Activated CD8-positive, alpha-beta memory T cell treated with anti-CD3 and anti-CD28 coated beads, Interleukin-2, amount 50 U/mL, for 24 hours (primary cell): ENCODE results near the gene GCNT1.
"Not testable (repeated sequence)": the region's sequence is repeated elsewhere in the genome, so short reads cannot be mapped to it uniquely, and the experiment has no call there.

Experiments
- DNase-seq: peaks from one replicate; pipeline ENCODE4 v3.0.0-alpha.2; 2020; ENCODE audit errors: extremely low read depth

The GCNT1 gene

DNA sequence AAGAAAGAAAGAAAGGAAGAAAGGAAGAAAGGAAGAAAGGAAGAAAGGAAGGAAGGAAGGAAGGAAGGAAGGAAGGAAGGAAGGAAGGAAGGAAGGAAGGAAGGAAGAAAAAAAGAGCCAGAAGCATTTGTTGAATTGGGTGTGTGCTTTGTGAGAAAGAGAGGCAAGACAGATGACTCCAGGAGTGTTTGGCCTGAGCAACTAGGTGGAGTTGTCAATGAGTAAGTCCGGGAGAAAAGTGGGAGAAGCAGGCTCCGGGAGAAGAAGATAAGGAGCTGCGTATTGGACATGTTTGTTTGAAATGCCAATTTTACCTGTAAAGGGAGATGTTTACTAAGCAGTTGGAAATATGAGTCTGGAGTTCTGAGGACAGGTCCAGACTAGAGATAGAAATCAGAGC, 15.1 kb upstream of the GCNT1 start:
- no peak for DNase-seq

DNA sequence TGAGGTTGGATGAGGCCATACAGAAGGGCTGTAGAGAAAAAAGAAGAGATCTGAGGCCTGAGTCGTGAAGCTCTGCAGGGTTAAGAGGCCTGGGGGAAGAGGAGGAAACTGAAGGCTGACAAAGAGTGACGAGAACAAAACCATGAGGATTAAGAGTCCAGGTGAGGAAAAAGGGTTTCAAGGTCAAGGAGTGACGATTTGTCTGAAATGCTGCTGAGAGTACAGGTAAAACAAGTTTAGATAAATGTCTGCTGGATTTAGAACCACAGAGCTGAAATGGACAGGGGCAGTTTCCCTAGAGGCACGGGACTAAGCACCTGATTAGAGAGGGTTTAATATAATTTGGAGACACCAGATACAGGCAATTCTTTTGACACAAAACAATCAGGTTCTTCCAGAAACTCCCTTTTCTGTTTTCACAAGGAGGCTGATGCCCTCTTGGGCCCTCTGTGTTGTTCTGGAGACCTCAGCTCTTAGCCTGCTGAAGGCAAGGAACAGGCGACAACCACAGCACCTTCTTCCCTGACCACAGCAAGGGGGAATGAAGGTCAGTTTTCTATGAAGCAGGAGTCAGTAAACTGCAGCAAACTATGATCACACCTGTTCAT, 14.6 kb upstream of the GCNT1 start:
- DNase-seq, result no peak

GRCh38 chr9:76445976-76446375, 13.0 kb upstream of the GCNT1 start:
- no peak for DNase-seq

DNA sequence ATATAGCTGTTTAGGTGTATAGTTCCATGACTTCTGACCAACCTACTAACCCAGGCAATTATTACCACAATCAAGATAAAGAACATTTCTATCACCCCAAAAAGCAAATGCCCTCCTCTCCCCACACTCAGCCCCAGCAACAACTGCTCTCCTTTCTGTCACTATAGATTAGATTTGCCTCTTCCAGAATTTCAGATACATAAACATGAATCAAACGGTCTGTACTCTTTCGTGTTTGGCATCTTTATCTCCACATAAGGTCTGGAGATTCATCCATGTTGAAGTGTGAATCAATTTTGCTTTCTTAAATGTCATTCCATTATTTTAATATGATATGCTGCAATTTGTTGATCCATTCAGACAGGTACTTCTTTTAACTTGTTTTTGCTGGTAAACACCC, 10.5 kb upstream of the GCNT1 start:
- no peak for DNase-seq

DNA sequence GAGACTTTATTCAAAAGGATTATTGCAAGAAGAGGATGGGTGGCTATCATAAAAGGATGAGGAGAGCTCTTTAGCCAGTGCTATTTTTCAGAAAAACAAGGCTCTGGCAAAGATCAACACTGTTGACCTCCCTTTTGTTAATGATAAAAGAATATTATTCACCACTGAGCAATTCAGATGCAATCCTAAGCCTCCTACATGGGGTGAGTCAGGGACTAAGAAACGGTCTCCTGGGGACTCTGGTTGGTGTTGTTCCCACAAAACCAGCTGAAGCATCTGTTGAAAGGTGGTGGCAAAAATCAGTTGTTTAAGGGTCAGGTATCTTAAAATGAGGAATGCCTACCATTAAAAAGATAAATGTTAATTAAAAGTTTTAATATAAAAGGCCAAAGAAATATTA, 7.7 kb upstream of the GCNT1 start:
- no peak for DNase-seq

DNA sequence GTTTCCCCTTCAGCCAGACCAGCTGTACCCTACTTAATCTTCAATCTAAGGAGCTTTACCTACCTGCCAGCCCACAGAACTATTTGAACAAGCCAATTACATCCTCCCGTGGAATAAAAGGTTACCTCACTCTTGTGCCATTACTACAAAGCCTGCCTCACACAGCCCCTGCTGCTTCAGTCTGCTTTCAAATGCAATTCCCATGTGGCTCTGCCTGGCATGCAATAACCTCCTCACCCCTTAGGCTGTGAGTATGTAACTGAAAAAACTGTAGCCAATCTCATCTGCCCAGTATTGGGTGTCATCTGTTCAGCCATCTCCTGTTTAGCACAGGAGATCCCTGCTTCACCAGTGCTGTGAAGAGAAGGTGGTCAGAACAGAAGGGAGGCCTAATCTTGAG, 6.1 kb upstream of the GCNT1 start:
- no peak for DNase-seq

GRCh38 chr9:76453785-76454184, 5.2 kb upstream of the GCNT1 start:
- no peak for DNase-seq

GRCh38 chr9:76454311-76454710, 4.7 kb upstream of the GCNT1 start:
- DNase-seq, result no peak

GRCh38 chr9:76456202-76456926, 2.6 kb upstream of the GCNT1 start:
- DNase-seq, result no peak

DNA sequence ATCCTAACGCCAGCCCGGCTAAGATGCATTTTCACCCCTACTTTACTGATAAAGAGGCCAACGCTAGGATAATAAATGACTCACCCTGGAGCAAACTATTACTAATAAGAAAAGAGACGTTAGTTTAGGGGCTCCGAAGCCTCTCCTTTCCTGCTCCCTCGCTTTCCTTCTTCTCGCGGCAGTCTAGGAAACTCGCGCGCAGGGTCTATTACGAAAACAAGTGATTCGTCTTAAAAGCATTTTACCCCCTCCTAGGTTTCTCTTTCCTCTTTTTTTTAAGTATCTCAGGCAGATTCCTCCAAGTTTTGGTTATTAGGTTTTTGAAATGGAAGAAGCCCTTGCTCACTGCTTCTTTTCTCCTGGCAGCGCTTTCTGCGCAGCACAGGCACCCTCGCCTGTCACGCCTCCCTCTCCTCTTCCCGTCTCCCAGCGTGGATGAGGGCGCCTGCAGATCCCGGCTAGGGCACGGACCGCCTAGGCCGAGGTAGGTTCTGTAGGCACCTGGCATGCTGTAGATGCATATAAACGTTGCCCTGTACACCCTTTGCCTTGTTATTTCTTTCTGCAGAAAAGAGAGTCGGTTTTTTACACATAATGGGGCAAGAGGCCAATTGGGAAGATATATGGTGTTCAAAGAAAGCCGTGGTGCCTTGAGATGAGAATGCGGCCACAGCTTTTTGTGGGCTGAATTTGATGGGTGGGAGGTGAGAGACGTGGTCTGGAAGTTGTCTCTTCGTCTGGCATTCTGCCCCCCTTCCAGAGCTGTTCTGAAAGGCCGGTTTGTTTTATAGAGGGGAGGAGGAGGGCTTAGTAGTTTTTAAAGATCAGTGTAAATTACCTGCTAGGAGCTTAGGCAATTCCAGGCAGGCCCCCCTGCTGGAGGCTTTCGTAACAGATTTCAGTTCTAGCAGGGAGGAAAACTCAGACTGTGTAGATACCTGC, 983 bp downstream of the GCNT1 start:
- DNase-seq, result no peak

DNA sequence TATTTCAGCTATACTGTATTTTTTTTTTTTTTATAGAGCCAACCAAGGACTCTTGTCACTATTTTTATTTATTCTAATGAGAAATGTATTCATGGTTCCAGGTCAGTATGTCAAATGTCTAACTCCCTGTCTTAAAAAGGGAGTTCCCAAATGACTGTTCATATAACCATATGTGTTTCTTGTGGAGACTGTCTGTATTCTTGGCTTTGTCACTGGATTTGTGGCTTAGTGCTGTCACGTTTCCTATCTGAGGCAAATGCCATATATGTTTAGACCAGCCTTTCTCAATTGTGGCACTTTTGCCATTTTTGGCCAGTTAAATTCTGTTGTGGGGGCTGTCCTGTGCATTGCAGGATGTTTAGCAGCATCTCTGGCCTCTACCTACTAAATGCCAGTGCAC, 3.1 kb downstream of the GCNT1 start:
- no peak for DNase-seq

DNA sequence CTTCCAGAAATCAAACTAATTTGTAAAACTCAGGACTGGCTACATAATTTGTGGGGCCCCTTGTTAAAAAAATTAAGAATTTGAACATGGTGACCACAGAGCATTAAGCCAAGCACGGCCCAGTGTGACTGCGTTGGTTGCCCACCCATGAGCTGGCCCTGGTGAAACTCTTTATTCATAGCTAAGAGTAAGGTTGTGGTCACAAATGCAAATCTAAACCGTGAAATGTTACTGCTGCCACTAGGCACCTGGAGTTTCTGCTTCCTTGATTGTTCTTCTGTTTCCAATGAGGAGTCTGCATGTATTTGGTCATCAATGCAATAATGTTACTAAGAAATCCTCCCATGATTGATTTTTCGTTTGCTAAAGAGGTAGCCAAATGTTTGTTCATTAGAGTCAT, 4.2 kb downstream of the GCNT1 start:
- no peak for DNase-seq

DNA sequence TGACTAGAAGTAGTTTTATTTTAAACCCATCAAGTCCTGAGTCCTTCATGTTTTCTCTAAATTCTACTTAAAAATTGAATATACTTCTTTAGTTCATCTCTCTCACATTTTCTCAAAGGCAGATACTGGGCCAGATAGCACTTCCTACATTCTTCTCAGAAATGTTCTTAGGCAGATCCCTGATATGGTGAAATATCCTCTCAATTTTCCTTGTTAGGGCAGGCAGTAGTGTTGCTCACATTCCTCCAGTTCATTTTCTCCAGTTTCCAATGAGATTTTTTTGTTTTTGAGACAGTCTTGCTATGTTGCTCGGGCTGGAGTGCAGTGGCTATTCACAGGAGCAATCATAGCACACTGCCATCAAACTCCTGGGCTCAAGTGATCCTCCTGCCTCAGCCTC, 5.7 kb downstream of the GCNT1 start:
- DNase-seq, result no peak

DNA sequence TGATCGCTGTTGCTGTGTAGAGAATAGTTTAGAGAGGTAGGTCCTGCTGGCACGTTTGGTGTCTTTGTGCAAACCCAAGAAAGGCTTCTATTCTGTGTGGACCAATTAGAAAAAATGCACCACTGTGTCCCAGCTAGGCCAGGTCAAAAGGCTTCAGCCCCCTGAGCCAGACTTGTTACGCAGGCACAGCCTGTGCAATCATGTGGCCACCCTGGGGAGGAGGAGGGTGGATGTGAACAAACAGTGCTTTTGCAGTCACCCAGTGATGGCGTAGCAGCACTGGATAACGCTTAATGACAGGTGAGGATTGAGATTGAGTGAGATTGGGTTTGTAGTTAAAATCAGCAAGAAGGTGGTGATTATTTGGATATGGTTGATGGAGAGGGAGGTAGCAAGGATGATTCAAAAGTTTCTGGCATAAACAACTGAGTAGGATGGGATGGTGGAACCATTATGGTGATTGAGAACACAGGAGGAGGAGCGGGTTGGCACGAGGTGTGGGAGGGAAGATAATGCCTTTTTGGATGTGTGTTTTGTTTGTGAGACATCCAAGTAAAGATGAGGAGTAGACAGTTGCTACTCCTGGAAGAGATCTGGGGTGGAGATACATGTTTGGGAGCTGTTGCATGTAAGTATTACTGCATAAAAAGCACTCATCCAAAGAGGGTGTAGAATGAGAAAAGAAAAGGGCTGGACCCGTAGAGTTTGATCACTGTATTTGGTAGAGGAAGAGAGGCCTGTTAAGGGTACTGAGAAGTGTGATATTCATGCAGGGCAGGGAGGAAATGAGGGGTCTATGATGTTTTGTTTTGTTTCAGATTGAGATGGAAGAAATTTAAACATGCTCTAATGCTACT, 6.7 kb downstream of the GCNT1 start:
- no peak for DNase-seq

GRCh38 chr9:76466299-76466605, 7.3 kb downstream of the GCNT1 start:
- DNase-seq, result no peak

DNA sequence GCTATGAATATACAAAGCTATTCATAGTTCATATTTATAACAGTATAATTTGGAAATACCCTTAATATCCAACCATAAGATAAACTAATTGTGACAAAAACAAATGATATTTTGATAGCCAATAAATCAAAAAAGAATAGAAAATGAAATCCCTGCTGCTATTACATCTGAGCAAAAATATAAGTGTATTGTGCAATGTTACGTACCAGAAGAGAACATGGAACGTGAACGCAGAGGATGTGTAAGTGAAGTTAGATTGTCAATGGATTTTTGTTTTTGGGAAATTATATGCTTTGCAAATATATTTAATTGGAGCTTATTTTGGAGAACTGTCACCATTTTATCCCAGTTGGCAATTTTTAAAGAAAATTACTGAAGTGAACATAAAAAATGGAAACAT, 15.4 kb downstream of the GCNT1 start:
- DNase-seq, result no peak

DNA sequence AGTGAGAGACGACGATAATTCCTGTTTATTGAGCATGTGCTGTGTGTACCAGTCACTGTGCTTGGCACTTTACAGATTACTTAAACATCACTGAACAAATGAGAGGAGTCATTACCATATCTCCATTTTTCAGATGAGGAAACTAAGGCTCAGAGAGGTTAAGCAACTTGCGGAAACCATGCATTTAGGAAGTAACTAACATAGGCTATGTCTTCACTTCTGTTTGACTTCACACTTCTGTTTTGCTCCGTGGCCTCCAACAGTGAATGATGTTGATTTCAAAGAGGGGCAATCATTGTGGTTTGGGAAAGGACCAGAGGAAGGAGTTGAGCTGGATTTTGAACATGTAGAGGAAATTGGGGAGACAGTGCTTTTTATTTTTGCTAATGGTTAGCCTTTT, 16.7 kb downstream of the GCNT1 start:
- no peak for DNase-seq

GRCh38 chr9:76477818-76478217, 18.8 kb downstream of the GCNT1 start:
- not testable (repeated sequence) for DNase-seq

DNA sequence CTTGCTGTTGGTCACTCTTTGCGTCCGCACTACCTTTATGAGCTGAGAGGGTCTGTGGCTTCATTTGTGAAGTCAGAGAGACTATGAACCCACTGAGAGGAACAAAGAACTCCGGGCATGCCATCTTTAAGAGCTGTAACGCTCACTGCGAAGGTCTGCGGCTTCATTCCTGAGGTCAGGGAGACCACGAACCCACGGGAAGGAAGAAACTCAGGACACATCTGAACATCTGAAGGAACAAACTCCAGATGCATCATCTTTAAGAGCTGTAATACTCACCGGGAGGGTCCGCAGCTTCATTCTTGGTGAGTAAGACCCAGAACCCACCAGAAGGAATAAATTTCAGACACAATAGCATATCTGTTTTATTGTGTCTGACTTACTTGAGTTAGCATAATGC, 19.2 kb downstream of the GCNT1 start:
- no peak for DNase-seq

DNA sequence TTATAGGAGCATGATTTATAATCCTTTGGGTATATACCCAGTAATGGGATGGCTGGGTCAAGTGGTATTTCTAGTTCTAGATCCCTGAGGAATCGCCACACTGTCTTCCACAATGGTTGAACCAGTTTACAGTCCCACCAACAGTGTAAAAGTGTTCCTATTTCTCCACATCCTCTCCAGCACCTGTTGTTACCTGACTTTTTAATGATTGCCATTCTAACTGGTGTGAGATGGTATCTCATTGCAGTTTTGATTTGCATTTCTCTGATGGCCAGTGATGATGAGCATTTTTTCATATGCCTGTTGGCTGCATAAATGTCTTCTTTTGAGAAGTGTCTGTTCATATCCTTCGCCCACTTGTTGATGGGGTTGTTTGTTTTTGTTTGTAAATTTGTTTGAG, 20.4 kb downstream of the GCNT1 start:
- not testable (repeated sequence) for DNase-seq

GRCh38 chr9:76486151-76486550, 27.2 kb downstream of the GCNT1 start:
- no peak for DNase-seq
